Measurements from ENCODE around the gene KLHL25. TPM values are rescaled to one million over a fixed set of nuclear protein-coding genes. Genes with fewer than 3 reads are reported as not detected.

Gene KLHL25
- total RNA-seq, 1 donor from 2014 or later, result 19.3 TPM

- no peak for TF ChIP-seq CTCF (conservative IDR thresholded peaks at IDR 0.05)
- no peaks in the 10 kb centered on the region for H3K27me3 Mint-ChIP-seq (ENCODE audit: low read depth)
- peaks cover 49% of the 10 kb centered on the region for H3K4me1 Mint-ChIP-seq
- H3K4me3 Mint-ChIP-seq, result peak overlapping the region; percentile 98
- H3K27ac Mint-ChIP-seq (ENCODE audit: unreplicated experiment), result peak overlapping the region; percentile 97
- peak; percentile 35 for DNase-seq (ENCODE audit: low read depth, low spot score)
- peaks cover 6% of the 10 kb centered on the region for H3K36me3 Mint-ChIP-seq (ENCODE audit: low read depth)
- H3K9me3 Mint-ChIP-seq, result no peaks in the 10 kb centered on the region
Observed at GRCh38 chr15:85793641-85794597, 806 bp downstream of the KLHL25 start.

GRCh38 chr15:85792912-85793590, 1.7 kb downstream of the KLHL25 start:
- Mint-ChIP-seq H3K27me3 (ENCODE audit: low read depth) (no peaks in the 10 kb centered on the region), H3K9me3 (no peaks in the 10 kb centered on the region), H3K36me3 (ENCODE audit: low read depth) (peaks cover 6% of the 10 kb centered on the region), H3K27ac (ENCODE audit: unreplicated experiment) (peak overlapping the region; percentile 97), H3K4me1 (peaks cover 58% of the 10 kb centered on the region), H3K4me3 (peak overlapping the region; percentile 98)
- DNase-seq (ENCODE audit: low read depth, low spot score), result no peak
- TF ChIP-seq CTCF (conservative IDR thresholded peaks at IDR 0.05), result no peak

GRCh38 chr15:85792102-85792731, 2.5 kb downstream of the KLHL25 start:
- Mint-ChIP-seq H3K36me3 (ENCODE audit: low read depth) (peaks cover 10% of the 10 kb centered on the region), H3K4me3 (peak overlapping the region; percentile 98), H3K4me1 (peaks cover 66% of the 10 kb centered on the region), H3K9me3 (no peaks in the 10 kb centered on the region), H3K27ac (ENCODE audit: unreplicated experiment) (no peak overlapping the region), H3K27me3 (ENCODE audit: low read depth) (no peaks in the 10 kb centered on the region)
- no peak for TF ChIP-seq CTCF (conservative IDR thresholded peaks at IDR 0.05)
- DNase-seq (ENCODE audit: low read depth, low spot score), result no peak

GRCh38 chr15:85789496-85789875, 5.2 kb downstream of the KLHL25 start:
- TF ChIP-seq CTCF (conservative IDR thresholded peaks at IDR 0.05), result no peak
- H3K36me3 Mint-ChIP-seq (ENCODE audit: low read depth), result peaks cover 10% of the 10 kb centered on the region
- H3K4me3 Mint-ChIP-seq, result peak overlapping the region; percentile 23
- no peak overlapping the region for H3K27ac Mint-ChIP-seq (ENCODE audit: unreplicated experiment)
- peaks cover 76% of the 10 kb centered on the region for H3K4me1 Mint-ChIP-seq
- DNase-seq (ENCODE audit: low read depth, low spot score), result no peak
- H3K9me3 Mint-ChIP-seq, result no peaks in the 10 kb centered on the region
- no peaks in the 10 kb centered on the region for H3K27me3 Mint-ChIP-seq (ENCODE audit: low read depth)

- peak overlapping the region; percentile 19 for H3K27ac Mint-ChIP-seq (ENCODE audit: unreplicated experiment)
- TF ChIP-seq CTCF (conservative IDR thresholded peaks at IDR 0.05), result no peak
- peaks cover 10% of the 10 kb centered on the region for H3K36me3 Mint-ChIP-seq (ENCODE audit: low read depth)
- H3K27me3 Mint-ChIP-seq (ENCODE audit: low read depth), result no peaks in the 10 kb centered on the region
- peaks cover 76% of the 10 kb centered on the region for H3K4me1 Mint-ChIP-seq
- H3K4me3 Mint-ChIP-seq, result peak overlapping the region; percentile 33
- no peak for DNase-seq (ENCODE audit: low read depth, low spot score)
- no peaks in the 10 kb centered on the region for H3K9me3 Mint-ChIP-seq
Observed at GRCh38 chr15:85788771-85789495, 5.8 kb downstream of the KLHL25 start.
